UCSD-AML1 (cell line): ENCODE data around the gene PEX26.
"Not testable (repeated sequence)": the region's sequence is repeated elsewhere in the genome, so short reads cannot be mapped to it uniquely, and the experiment has no call there.

Source experiments
- DNase-seq: peaks from one replicate; lab custom pipeline; 2025; ENCODE audit not compliant: unreplicated experiment; lab: John Stamatoyannopoulos, UW

PEX26 gene

DNA sequence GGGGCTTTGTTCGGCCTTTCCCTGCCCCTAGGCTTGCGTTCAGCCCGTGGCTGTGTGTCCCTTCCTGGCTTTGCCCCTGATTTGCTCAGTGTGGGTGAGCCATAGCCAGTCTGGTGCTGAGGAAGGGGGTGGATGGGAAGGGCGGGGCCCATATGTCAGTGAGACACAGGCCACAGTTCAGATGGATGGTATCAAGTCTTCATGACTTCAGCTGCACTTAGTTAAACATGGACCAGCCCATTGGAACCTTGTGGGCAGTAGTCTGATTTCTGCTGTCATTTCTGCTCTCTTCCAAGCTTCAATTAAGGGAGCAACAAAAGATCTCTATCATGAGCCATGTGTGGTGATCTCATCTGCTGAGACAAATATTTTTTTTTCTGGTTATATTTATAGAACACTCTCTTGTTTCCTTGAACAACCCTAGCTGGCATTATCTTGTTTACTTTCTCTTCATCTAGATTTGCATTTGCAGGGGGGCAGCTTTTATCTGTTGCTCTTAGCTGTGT, 21.6 kb upstream of the PEX26 start:
- no peak for DNase-seq

DNA sequence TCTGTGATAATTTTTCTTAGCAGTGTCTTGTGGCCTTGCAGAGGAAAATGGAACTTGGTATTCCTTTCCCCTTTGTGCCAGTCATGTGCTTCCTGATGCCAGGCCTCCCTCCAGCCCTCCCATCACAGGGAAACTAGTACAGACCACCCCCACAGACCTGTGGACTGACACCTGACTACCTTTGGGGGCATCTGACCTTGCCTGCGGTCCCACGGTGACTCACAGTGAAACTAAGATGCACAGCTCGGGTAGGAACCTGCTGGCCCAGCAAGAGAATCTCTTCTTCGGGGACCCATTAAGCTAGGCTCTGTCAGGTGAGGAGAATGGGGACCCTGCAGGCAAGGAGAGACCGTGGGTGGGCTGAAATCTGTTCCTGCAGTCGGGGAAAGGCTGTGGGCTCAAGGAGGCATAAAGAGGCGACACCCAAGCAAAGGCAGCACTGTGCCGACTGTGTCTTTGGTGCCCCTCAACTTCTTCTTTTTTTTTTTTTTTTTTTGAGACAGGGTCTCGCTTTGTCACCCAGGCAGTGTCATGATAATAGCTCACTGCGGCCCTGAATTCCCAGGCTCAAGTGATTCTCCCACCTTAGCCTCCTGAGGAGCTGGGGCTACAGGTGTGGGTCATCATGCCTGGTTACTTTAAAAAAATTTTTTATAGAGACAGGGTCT, 20.8 kb upstream of the PEX26 start:
- DNase-seq, result no peak

DNA sequence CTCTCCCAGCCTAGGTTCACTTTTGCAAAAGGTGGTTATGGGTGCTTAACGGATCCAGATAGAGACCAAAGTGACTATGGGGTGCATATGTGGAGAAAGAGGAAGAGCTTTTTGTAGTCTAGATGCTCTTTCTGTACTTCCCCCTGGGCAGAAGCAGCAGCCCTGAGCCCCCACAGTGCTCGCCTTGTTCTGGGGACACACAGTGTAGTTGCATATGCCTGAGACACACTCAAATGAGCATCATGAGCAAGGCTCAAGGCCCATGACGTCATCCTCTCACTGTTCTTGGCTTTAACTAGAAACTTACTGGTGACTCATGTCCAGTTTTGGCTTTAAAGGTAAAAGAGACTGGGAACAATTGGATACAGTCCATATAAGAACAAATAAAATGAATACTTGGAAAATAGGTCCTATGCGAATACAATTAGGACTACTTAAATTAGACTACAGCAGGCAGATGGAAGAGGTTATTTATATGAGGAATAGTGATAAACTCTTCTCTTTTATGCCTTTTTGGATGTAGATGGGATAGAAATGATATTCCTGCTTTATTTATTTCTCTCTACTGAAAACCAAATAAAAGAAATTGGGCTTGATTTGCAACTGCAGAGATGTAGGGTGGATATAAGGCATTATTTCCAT, 20.1 kb upstream of the PEX26 start:
- DNase-seq, result no peak

DNA sequence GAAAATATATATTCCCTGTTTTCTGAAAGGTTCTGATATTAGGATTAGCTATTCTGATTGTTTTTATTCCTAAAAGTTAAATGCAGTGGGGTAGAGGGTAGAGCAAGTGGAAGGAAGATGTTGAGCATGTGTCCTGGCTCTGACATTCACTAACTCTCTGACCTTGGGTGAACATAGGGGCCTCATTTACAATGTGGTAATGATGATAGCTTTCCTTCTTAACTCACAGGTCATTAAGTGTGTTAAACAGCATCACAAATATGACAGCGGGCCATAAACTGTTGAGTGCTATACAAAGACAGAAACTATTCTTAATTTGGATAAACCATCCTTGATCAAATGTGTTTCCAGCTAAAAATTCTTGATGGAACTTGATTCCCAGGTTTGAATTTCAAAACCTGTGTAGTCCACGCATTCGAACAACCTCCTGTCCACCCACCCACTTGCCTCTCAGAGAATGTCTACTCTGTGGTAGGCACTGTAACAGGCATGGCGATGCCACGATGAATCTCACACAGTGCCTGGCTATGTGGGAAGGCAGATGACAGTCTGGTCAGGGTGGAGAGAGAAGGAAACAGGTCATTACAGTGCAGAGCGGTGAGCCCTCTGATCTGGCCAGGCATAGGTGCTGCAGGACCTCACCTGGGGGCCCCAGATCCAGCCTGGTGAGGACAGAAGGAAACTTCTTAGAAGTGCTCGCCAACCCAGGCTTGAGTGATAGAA, 19.3 kb upstream of the PEX26 start:
- DNase-seq, result no peak

DNA sequence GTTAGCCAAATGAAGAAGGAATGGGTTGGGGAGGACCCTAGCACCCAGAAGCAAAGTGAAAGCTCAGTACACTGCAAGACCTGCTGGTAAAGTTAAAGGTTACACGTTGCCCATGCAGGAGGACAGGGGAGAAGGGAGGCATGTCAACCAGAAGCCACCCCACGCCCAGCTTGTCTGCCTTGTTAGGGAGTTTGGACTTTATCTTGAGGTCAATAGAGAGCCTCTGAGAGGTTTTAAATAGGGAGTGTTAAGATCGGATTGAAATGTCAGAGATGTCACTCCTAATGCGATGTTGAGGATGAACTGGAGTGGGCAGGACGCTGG, 18.7 kb upstream of the PEX26 start:
- DNase-seq, result no peak

DNA sequence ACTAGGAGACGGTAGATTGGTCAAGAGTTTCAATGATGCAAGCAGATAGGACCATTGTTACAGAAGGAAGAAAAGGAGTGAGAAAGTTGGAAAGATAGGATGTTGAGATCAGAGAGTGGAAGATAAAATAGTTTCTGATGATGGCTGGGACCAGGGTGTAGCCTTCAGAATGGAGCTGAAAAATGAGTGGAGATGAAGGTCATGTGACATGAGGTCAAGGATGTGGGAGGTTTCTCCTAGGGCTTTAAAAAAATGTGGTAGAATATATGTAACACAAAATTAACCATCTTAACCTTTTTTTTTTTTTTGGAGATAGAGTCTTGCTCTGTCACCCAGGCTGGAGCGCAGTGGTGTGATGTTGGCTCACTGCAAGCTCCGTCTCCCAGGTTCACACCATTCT, 18.3 kb upstream of the PEX26 start:
- DNase-seq, result no peak

DNA sequence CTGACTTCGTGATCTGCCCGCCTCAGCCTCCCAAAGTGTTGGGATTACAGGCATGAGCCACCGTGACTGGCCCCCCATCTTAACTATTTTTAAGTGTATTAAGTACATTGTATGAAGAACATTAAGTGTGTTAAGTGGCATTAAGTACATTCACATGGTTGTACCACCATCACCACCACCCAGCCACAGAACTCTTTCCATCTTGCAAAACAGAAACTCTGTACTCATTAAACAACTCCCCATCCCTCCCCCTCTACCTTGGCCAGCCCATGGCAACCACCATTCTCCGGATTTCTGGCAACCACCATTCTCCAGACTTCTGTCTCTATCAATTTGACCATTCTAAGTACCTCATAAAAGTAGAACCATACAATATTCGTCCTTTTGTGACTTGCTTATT, 17.8 kb upstream of the PEX26 start:
- no peak for DNase-seq

DNA sequence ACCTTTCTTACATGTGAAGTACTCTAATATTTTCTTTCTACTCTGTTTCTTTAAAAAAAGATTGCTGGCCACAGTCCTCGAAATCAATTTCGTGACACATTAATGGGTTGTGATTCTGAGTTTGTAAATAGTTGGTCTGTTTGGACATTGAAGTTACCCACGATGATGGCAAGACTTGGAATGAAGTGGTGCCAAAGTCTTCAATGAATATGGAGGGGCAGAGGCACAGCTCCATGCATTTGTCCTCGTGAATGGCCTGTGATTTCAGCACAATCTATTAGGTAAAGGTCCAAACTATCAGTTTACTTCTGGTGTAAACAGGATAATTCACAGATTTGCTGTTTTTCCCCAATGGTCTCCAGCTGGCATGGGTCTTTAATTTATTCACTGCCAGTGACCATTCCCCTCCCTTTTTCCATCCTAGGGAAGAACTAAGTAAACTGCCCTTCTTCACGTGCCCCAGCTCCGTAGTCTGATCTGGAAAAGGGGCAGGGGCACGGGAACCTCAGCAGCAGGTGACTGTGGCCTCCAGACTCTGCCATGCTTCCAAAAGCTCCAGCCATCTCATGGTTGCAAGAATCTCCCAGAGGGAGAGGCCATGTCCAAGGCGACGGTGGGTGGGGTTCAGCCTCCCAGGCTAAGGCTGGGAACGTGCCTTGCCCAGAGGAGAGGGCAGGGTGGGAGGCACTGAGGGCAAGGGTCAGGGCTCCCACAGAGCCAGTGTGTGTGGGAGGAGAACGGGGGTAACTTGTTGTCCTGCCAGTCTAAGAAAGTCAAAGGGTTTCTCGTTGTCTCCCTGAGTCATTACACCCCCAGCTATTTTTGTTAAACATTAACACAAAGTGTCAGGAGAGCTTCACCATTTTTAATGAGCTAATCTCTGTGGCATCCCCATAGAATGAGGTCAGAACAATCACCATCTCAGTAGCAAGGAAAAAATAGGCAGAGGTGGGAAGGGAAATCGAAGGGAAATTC, 16.9 kb upstream of the PEX26 start:
- no peak for DNase-seq

DNA sequence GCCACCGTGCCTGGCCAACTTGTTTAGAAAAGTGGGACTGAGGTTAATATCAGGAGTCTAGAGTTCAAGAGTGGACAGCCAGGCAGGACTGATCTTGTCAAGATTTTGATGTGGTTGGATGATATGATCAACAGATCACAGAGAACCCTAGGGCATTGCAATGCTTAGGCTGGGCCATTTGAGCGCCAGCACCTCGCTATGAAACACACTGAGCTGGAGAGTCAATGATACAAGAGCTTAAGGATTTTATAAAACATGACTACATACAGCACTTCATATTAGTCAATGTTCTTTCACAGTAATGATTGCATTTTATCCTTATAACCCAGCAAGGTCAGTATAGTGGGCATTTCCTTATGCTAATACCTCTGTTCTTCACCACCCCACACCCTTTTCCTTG, 15.4 kb upstream of the PEX26 start:
- DNase-seq, result no peak

DNA sequence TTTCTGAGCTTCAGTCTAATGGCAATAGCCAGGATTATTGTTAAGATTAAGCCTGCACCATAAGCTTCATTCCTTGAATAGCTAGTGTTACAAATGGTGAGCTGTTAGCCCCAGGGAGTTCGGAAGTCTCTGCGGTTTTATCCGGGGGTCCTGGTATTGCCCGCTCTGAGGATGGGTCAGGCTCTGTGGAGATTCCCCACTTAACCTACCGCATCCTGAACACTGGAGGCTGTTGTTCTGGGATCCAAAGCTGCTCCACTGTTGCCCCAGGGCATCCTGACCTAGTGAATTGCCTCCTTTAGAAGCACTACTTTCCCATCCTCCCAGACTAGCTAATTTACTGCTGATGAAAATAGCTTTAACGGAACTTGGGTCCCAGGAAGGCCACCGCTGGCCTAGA, 14.5 kb upstream of the PEX26 start:
- DNase-seq, result no peak

DNA sequence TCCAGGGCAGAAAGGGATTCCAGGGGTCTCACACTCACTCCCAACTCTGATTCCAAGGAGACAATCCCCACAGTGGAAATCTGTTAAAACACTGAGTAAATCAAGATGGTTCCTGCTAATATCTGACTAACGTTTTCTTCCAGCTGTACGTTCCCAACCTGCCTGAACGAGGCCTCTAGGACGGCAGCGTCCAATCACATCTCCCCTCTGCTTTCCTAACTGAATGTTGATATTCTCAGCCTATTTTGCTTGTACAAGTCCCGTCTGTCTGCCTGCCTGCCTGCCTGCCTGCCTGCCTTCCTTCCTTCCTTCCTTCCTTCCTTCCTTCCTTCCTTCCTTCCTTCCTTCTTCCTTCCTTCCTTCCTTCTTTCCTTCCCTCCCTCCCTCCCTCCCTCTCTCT, 14.1 kb upstream of the PEX26 start:
- not testable (repeated sequence) for DNase-seq

DNA sequence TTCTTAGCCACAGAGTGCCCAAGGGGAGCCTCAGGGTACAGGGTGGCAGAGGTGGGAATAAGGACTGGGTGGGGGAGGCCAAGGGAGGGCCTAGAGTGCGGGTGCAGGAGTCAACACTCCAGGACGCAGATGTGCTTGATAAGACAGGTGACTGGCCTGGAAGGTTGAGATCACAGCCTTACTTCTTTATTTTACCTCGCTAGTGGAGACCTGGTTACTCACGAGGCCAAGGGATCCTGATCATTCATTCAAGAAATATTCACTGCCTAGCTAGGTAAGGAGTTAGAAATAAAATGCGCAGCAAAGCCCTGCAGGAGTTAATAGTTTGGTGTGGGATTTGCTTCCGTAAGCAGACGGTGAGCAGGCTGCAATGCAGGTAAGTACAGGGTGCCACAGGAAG, 13.2 kb upstream of the PEX26 start:
- no peak for DNase-seq

DNA sequence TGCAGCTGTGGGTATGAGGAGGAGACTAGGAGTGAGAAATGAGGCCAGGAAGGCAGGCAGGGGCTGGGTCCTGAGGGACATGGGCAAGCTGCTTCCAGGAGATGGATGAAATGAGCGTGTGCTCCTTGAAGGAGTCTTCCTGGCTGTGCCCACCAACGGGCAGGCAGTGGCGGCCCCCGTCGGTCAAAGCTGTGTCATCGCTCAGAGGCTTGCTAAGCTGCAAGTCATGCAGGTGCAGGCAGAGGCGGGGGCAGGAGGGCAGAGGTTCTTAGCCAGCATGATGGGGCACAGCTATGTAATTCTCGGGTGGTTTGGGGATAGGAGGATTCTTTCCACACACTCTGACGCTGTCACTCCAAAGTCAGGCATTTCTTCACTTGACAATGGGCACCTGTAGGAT, 12.5 kb upstream of the PEX26 start:
- DNase-seq, result no peak

DNA sequence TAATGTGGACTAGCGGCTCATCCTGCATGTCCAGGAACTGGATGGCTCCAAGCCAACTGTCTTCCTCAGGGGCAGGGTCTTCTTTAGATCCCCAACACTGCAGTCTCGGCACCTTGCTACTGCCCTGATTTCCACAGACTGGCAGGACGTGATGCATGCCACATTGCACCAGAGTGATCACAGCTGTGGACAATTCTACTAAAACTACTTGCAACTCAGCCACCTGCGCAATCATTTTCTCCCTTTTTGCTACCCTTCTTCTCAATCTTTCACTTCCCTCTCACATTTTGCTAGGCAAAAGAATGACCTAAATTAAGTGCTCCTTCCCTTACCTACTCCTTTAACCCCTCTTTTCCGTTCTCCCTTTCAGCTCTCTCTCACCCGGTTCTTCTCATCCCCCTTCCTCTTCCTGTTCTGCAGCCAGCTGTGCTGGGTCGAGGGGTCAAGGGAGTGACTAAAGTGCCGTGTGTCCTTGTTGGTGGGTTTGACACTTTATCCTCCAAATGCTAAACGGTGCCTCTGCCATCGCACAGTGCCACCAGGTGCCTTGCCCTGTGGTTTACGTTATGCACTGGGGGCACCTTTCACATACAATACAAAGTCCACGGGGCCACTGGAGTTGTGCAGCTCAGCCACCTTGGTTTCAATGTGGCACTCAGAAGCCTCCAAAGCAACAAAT, 11.5 kb upstream of the PEX26 start:
- no peak for DNase-seq

DNA sequence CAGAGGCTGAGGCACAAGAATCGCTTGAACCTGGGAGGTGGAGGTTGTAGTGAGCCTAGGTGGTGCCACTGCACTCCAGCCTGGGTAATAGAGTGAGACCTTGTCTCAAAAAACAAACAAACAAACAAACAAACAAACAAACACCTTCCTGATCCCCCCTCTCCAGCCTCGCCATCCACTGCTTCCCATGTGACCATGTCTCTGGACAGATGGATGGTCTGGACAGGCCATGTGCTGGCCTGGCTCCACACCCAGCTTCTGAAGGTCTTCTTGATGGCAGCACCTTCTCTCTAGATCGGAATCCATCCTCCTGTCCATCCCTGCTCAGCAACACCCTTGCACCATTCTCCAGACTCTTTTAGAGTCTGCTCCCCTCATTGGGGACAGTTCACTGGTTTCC, 10.7 kb upstream of the PEX26 start:
- no peak for DNase-seq

DNA sequence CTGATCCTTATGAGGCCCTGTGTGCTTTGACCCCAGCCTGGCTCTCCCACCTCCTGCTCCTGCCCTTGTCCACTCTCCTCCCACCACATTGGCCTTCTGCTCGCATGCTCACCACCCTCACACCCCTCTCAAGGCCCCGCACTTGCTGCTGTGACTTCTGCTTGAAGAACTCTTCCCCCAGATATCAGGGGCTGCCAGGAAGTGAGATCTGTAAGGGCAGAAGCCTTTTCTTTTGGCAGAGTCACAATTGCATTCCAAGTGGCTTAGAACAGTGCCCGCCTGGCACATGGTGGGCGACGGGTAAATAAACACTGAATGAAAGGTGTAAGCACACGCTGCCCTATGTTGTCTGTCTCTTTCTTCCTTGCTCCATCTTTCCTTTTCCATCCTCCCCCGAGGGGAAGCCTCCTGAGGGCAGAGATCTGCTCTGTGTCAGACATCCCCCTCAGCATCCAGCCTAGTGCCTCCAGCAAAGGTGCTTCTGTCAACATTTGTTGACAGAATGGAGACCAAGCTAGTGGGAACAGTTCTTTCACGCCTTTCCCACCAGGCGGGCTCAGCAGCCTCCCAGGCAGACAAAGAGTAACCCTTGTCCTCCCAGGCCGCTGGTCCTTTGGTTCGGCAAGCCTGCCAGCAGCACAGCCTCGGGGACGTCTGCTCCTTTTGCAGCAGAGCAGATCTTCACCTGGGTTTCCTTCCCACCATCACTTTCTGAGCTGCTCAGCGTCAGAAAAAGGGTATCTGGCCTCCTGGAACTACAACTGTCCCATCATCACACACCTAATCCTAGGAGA, 10.0 kb upstream of the PEX26 start:
- no peak for DNase-seq

DNA sequence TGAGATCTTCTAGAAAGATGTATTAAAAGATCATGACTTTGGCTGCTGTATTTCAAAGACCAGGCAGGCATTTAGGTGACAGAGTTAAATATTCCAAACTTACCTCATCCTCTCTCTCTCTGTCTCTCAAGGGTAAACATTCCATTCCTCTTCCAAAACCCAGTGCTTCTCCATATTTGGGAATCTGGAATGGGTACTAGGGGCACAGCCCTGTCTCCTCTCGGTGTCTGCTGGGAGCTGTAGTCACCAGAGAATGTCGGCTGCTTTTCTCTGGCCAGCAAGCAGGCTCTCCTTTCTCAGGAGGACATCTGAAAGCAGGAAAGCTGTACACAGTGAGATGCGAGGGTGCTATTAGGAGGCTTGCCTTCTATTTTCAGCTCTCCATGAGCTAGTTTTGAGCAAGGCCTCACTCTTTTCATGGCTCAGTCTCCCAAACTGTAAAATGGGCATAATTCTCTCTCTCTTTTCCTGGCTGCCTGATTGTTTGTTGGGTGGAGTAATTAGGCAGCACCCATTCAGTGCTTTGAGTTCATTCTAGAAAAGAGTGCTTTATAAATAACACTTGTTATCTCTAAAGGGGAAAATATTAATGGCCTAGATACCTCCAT, 9.3 kb upstream of the PEX26 start:
- no peak for DNase-seq

DNA sequence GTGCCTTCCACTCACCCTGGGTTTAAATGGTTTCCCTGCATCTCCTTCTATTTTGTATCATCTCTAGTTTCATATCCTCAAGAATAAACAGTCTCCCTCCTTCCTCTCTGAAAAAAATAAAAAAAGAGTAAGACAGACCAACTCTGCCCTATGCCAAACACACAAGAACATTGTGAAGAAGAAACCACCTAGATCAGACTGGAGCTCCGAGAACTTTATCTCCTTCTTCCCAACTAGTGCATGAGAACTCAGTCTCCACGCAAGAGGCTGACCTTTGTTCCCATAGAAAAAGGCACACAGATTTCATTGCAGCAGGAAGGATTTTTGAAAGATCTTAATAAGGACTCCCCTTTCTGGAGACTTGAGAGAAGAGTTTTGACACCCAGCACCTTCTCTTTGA, 8.7 kb upstream of the PEX26 start:
- DNase-seq, result no peak

DNA sequence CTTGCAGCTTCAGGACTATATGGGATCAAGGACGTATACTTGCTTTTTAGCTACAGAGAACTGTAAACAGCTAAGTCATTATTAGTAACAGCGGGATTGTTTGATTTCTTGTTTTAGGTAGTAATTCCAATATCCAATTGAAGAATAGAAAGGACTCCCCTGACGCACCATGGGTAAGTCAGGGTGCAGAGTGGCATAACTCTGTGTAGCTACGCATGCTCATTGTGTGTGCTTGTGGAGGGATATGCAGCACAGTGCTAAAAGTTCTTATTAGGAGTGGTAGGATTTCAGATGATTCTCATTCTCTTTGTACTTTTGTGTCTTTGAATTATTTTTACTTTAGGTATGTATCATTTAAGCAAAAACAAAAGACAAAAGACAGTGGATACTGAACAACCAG, 7.7 kb upstream of the PEX26 start:
- DNase-seq, result no peak
